Measurements from ENCODE around the gene DENND1B.

Gene DENND1B

DNA sequence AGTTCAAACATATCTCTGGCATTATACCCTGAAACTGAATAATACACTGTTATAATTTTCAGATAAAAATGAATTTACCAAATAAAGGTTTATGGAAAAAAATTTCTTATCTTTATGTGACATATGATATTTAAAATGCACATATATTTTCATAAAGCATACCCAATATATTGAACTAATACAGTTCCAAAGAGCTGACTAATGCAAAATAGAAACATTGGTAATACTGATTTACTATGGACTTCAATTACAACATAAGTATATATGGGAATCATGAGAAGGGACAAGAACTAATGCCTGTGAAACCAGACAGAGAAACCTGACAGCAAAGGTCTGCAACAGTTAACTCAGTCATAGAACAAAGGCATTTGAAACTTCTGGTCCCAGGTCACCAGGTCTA, 153.5 kb downstream of the DENND1B start:
- H3K4me1 ChIP-seq (ENCODE audit: insufficient read depth, poor library complexity, severe bottlenecking), result no peaks in the 10 kb centered on the region
- H3K36me3 ChIP-seq (ENCODE audit: low read depth), result no peaks in the 10 kb centered on the region
- DNase-seq (ENCODE audit: low spot score) (no peak), ATAC-seq (ENCODE audit: low read depth) (no peak)
- TF ChIP-seq, protein P1, sequence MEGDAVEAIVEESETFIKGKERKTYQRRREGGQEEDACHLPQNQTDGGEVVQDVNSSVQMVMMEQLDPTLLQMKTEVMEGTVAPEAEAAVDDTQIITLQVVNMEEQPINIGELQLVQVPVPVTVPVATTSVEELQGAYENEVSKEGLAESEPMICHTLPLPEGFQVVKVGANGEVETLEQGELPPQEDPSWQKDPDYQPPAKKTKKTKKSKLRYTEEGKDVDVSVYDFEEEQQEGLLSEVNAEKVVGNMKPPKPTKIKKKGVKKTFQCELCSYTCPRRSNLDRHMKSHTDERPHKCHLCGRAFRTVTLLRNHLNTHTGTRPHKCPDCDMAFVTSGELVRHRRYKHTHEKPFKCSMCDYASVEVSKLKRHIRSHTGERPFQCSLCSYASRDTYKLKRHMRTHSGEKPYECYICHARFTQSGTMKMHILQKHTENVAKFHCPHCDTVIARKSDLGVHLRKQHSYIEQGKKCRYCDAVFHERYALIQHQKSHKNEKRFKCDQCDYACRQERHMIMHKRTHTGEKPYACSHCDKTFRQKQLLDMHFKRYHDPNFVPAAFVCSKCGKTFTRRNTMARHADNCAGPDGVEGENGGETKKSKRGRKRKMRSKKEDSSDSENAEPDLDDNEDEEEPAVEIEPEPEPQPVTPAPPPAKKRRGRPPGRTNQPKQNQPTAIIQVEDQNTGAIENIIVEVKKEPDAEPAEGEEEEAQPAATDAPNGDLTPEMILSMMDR (IDR thresholded peaks at IDR 0.05; ENCODE audit: poor library complexity, severe bottlenecking), result no peak
- no peaks in the 10 kb centered on the region for H3K9me3 ChIP-seq (ENCODE audit: severe bottlenecking)
- no peak overlapping the region for H3K27ac ChIP-seq (ENCODE audit: poor library complexity, severe bottlenecking)
- no peak overlapping the region for H3K4me3 ChIP-seq (ENCODE audit: severe bottlenecking)
- H3K27me3 ChIP-seq (ENCODE audit: insufficient read depth, poor library complexity, severe bottlenecking), result no peaks in the 10 kb centered on the region

DNA sequence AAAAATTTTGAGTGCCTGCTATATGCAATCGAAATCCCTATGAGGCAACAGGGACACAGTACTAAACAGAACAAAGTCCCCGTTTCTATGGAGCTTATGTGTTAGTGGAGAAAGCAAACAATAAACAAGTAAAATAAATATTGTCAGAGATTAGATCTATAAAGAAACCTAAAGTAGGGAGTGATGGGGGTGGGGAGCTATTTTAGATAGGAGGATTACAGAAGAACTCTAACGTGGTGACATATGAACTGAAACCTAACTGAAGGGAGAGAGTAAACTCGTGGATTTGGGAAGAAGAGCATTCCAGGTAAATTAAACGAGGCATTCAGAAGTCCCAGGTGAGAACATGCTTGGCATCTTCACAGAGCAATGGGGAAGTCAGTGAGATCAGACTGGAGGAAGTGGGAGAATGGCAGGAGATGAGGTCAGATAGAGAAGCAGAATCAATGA, 154.5 kb downstream of the DENND1B start:
- TF ChIP-seq, protein P1 (IDR thresholded peaks at IDR 0.05; ENCODE audit: poor library complexity, severe bottlenecking), result no peak
- no peaks in the 10 kb centered on the region for H3K9me3 ChIP-seq (ENCODE audit: severe bottlenecking)
- no peak for DNase-seq (ENCODE audit: low spot score)
- no peak overlapping the region for H3K4me3 ChIP-seq (ENCODE audit: severe bottlenecking)
- no peaks in the 10 kb centered on the region for H3K27me3 ChIP-seq (ENCODE audit: insufficient read depth, poor library complexity, severe bottlenecking)
- no peak overlapping the region for H3K27ac ChIP-seq (ENCODE audit: poor library complexity, severe bottlenecking)
- H3K36me3 ChIP-seq (ENCODE audit: low read depth), result 0 out of 2 replicates have a peak, but pooled peaks cover under 1% of the 10 kb centered on the region
- no peak for ATAC-seq (ENCODE audit: low read depth)
- no peaks in the 10 kb centered on the region for H3K4me1 ChIP-seq (ENCODE audit: insufficient read depth, poor library complexity, severe bottlenecking)

DNA sequence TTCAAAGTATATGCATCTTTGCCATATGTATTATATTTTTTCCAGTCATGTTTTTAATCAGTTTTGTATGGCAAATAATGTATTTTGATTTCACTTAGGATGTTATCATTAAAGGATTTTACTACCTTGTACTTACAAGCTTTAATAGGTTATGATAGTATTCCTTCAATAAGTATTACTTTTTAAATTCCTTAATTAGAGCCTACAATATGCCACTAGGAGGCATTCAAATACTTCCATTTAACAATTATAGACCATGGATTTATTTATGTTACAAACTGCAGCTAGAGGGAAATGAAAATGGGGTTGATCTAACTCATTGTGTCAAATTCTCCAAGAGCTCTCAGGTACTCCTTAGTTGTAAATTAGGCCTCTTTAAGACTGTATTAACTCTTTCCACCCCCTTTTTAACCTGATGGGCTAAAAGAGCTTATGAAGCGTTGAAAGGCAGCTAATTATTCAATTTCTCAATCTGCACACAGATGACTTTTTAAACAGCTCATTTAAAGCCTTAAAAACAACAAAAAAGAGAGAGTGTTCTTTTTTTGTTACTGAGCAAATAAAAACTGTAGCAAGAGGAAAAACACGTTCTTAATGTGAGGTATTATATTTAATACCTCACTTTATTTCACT, 156.2 kb downstream of the DENND1B start:
- Histone ChIP-seq H3K27me3 (ENCODE audit: insufficient read depth, poor library complexity, severe bottlenecking) (no peaks in the 10 kb centered on the region), H3K27ac (ENCODE audit: poor library complexity, severe bottlenecking) (no peak overlapping the region), H3K4me3 (ENCODE audit: severe bottlenecking) (no peak overlapping the region), H3K4me1 (ENCODE audit: insufficient read depth, poor library complexity, severe bottlenecking) (no peaks in the 10 kb centered on the region), H3K36me3 (ENCODE audit: low read depth) (0 out of 2 replicates have a peak, but pooled peaks cover 4% of the 10 kb centered on the region), H3K9me3 (ENCODE audit: severe bottlenecking) (no peaks in the 10 kb centered on the region)
- DNase-seq (ENCODE audit: low spot score) (no peak), ATAC-seq (ENCODE audit: low read depth) (peak; percentile 40; the same call in 1 of the 3 replicates)
- TF ChIP-seq, protein P1 (IDR thresholded peaks at IDR 0.05; ENCODE audit: poor library complexity, severe bottlenecking), result peak; percentile 62

DNA sequence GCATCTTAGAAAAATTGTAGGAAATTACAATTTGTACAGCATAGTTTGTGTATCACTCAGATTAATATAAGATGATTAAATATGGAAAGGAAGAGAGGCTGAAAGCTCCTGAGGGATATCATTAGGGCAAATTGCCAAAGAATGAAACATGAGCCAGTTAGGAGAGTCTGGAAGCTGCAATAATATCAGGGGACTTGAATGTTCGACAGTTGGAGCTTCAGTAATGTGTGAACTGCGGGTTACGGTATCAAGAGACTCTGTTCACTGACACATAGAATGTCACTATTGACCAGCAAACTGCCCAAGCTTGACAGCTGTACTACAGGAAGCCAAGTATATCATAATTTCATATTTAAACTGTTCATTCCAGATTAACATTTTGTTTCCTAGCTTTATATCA, 157.2 kb downstream of the DENND1B start:
- DNase-seq (ENCODE audit: low spot score) (no peak), ATAC-seq (ENCODE audit: low read depth) (no peak)
- Histone ChIP-seq H3K27ac (ENCODE audit: poor library complexity, severe bottlenecking) (no peak overlapping the region), H3K4me1 (ENCODE audit: insufficient read depth, poor library complexity, severe bottlenecking) (no peaks in the 10 kb centered on the region), H3K9me3 (ENCODE audit: severe bottlenecking) (no peaks in the 10 kb centered on the region), H3K36me3 (ENCODE audit: low read depth) (0 out of 2 replicates have a peak, but pooled peaks cover 4% of the 10 kb centered on the region), H3K27me3 (ENCODE audit: insufficient read depth, poor library complexity, severe bottlenecking) (no peaks in the 10 kb centered on the region), H3K4me3 (ENCODE audit: severe bottlenecking) (no peak overlapping the region)
- TF ChIP-seq, protein P1 (IDR thresholded peaks at IDR 0.05; ENCODE audit: poor library complexity, severe bottlenecking), result no peak

DNA sequence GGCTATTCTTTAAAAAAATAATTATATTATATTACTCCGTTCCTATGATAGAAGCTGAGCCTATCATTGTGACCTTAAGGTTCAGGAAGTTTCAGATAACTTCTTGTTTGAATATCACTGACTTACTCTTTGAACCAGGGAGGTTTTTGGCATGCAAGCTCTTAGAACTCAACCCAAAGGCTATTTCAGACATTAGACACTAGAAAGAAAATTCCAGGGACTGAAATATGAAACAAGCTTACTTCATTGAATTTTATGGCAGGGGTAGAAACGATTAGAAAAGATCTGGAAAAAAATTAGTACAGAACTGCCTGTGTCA, 159.6 kb downstream of the DENND1B start:
- ATAC-seq (ENCODE audit: low read depth) (no peak), DNase-seq (ENCODE audit: low spot score) (no peak)
- H3K27ac ChIP-seq (ENCODE audit: poor library complexity, severe bottlenecking), result no peak overlapping the region
- TF ChIP-seq, protein P1 (IDR thresholded peaks at IDR 0.05; ENCODE audit: poor library complexity, severe bottlenecking), result no peak
- 0 out of 2 replicates have a peak, but pooled peaks cover 7% of the 10 kb centered on the region for H3K36me3 ChIP-seq (ENCODE audit: low read depth)
- H3K4me3 ChIP-seq (ENCODE audit: severe bottlenecking), result no peak overlapping the region
- no peaks in the 10 kb centered on the region for H3K4me1 ChIP-seq (ENCODE audit: insufficient read depth, poor library complexity, severe bottlenecking)
- H3K9me3 ChIP-seq (ENCODE audit: severe bottlenecking), result no peaks in the 10 kb centered on the region
- H3K27me3 ChIP-seq (ENCODE audit: insufficient read depth, poor library complexity, severe bottlenecking), result no peaks in the 10 kb centered on the region
